Heart right ventricle (tissue), 16 donors: ENCODE results near the gene NHSL2. TPM values are rescaled to one million over a fixed set of nuclear protein-coding genes. Genes with fewer than 3 reads are reported as not detected.

ENCODE experiments used
- ATAC-seq, 8 donors: fragments of 200-7000 bp; cut with Tn5 transposase; one replicate each; pipeline ENCODE4 v1.9.1; 2020; ENCODE audit warnings: mild to moderate bottlenecking in 8 of 8, moderate library complexity in 8 of 8, moderate number of reproducible peaks in 1 of 8
- DNase-seq, 2 donors: peaks; one replicate each; pipeline ENCODE4 v3.0.0-alpha.2; 2020
- H3K27ac ChIP-seq, 10 donors: fragments of 200-600 bp; sonication (generic) in 2 of 10; one replicate each; pipeline versions ENCODE4 v1.5.0 to v1.8.0; 2020 to 2022; ENCODE audit warnings: mild to moderate bottlenecking in 3 of 10
- H3K27me3 ChIP-seq, 7 donors: fragments of 200-600 bp; one replicate each; pipeline ENCODE4 v1.8.0; 2021 to 2022; ENCODE audit warnings: mild to moderate bottlenecking in 2 of 7
- H3K36me3 ChIP-seq, 9 donors: fragments of 200-600 bp; sonication (generic) in 1 of 9; one replicate each; pipeline versions ENCODE4 v1.5.0 to v1.8.0; 2020 to 2022; ENCODE audit warnings: mild to moderate bottlenecking in 2 of 9
- H3K4me1 ChIP-seq, 9 donors: fragments of 200-600 bp; sonication (generic) in 1 of 9; one replicate each; pipeline versions ENCODE4 v1.5.0 to v1.8.0; 2020 to 2022; ENCODE audit warnings: mild to moderate bottlenecking in 4 of 9
- H3K4me3 ChIP-seq, 10 donors: fragments of 200-600 bp; sonication (generic) in 2 of 10; one replicate each; pipeline versions ENCODE4 v1.5.0 to v1.8.0; 2020 to 2022; ENCODE audit warnings: mild to moderate bottlenecking in 7 of 10, moderate library complexity in 2 of 10
- H3K9me3 ChIP-seq, 11 donors: fragments of 200-600 bp in 10 of 11; sonication (generic) in 2 of 11; one replicate each; pipeline versions ENCODE4 v1.5.0 to v1.8.0; 2013 to 2022; ENCODE audit warnings: mild to moderate bottlenecking in 2 of 11, control low read depth in 1 of 11, moderate library complexity in 1 of 11
- CTCF ChIP-seq, 9 donors: fragments of 200-600 bp; sonication (generic) in 2 of 9; IDR thresholded peaks; one replicate each; pipeline versions ENCODE4 v1.5.0 to v1.8.0; 2021 to 2022; ENCODE audit warnings: antibody characterized with exemption in 9 of 9, mild to moderate bottlenecking in 5 of 9, moderate library complexity in 1 of 9
- WGBS, 2 donors: extraction: QIAGEN DNeasy Blood & Tissue Kit; methylation state at CpG; one replicate each; pipeline ENCODE4 v1.1.7; 2013; ENCODE audit warnings: inconsistent platforms in 1 of 2; 5-methylcytosine and 5-hydroxymethylcytosine counted together
- intact Hi-C, 10 donors: fragments of 100-400 bp; cut with DNase I; formaldehyde crosslinking; loops; one replicate each; pipeline versions ENCODE4 v1.11.1 to v1.14.2; 2022
- polyA plus RNA-seq, 2 donors: library from polyadenylated mRNA; stranded (reverse); fragments of 200-250 nt; gene quantifications; one replicate each; pipeline ENCODE4 v1.2.3, GENCODE V29; 2013
- total RNA-seq, 10 donors: library from RNA; stranded (reverse); fragmentation: NEBNext Ultra II Directional in 3 of 10; extraction: Animal tissue kit (Norgen Biotek cat#: 25700) in 3 of 10; gene quantifications; one replicate each; pipeline versions ENCODE4 v1.2.1 to v1.2.4, GENCODE V29; 2021 to 2023
- donor health status: Arrhythmogenic right ventricular cardiomyopathy.
- donor health status: ischemic (EF 13 %, LVEDD 7.1; RV severe dilation, severe dysfunction).
- donor health status: healthy with polysubstance abuse.
- donor health status: DM: no; HTN: yes; CAD: no.
- donor health status: DM: no; HTN: no; CAD: no.
- donor health status: ischemic (EF 25% LVEDD 6.9; RV normal size, moderate dysfunction).
- donor health status: ischemic (EF 25% LVEDD 5.7; RV mildly dilated, moderate dysfunction).
- donor health status: healthy.
- donor health status: DM: yes; HTN: yes; CAD: no.
- donor health status: Ischemic cardiomyopathy.
- donor health status: ischemic (EF 35%, LVEDD 5.7; RV mildly dilated, moderate dysfunction).
- donor health status: nonischemic (EF 11% LVEDD 7.7; RV severe dilation, severe dysfunction).
- donor health status: DM: yes; HTN: yes; CAD: no.
- donor health status: PGD.
- donor health status: ischemic (EF 29% LVEDD 5.4; RV normal size, mild dysfunction).
- donor health status: nonischemic (EF 23%, LVEDD 6.1; RV moderate dilation, normal function).

Gene NHSL2
- total and polyA plus RNA-seq, 12 donors: 0.86 to 8.4 (median 6.2) TPM

GRCh38 chrX:72011734-72012133, 101.1 kb downstream of the NHSL2 start:
- Histone ChIP-seq H3K36me3 (no peaks in the 10 kb centered on the region), H3K27ac (no peak overlapping the region), H3K4me3 (no peak overlapping the region), H3K27me3 (peaks cover 0 to 71% (median 0%) of the 10 kb centered on the region in 7 donors), H3K4me1 (no peaks in the 10 kb centered on the region), H3K9me3 (peaks cover 0 to 3% (median 0%) of the 10 kb centered on the region in 11 donors)
- intact Hi-C loops: no loop called here
- DNase-seq: no peak
- TF ChIP-seq CTCF (IDR thresholded peaks at IDR 0.05): no peak
- WGBS, 2 donors: 85 to 92% methylated on average over 2 of the region's 2 CpGs
- ATAC-seq: no peak

- Histone ChIP-seq H3K27ac (no peak overlapping the region), H3K27me3 (peaks cover 0 to 73% (median 0%) of the 10 kb centered on the region in 7 donors), H3K4me1 (peaks cover 0 to 19% (median 6%) of the 10 kb centered on the region in 9 donors), H3K36me3 (no peaks in the 10 kb centered on the region), H3K4me3 (no peak overlapping the region), H3K9me3 (peaks cover 0 to 3% (median 0%) of the 10 kb centered on the region in 11 donors)
- DNase-seq: no peak
- no peak for ATAC-seq
- WGBS, 2 donors: 80 to 85% methylated on average over 3 of the region's 3 CpGs
- intact Hi-C loops: loop anchor here in 2 of 10 donors (5.0 kb wide), 1 partner anchor 112 kb away; no protein-coding TSS in a partner anchor
- TF ChIP-seq CTCF (IDR thresholded peaks at IDR 0.05): no peak
Observed at GRCh38 chrX:72015383-72015782, 104.7 kb downstream of the NHSL2 start.

- ATAC-seq (no peak), DNase-seq (no peak)
- H3K4me3 ChIP-seq: no peak overlapping the region
- H3K27me3 ChIP-seq: peaks cover 0 to 76% (median 0%) of the 10 kb centered on the region in 7 donors
- H3K27ac ChIP-seq: no peak overlapping the region
- H3K36me3 ChIP-seq: no peaks in the 10 kb centered on the region
- intact Hi-C loops: loop anchor here in 2 of 10 donors (5.0 kb wide), 1 partner anchor 110 kb away; no protein-coding TSS in a partner anchor
- H3K4me1 ChIP-seq: peaks cover 0 to 24% (median 6%) of the 10 kb centered on the region in 9 donors
- no peaks in the 10 kb centered on the region for H3K9me3 ChIP-seq
- TF ChIP-seq CTCF (IDR thresholded peaks at IDR 0.05): no peak
- 98 to 100% methylated on average over 4 of the region's 4 CpGs for WGBS, 2 donors
Observed at GRCh38 chrX:72016881-72017783, 106.5 kb downstream of the NHSL2 start.

- peak; percentile 82 to 86 for DNase-seq
- peak; percentile 61 to 89 (median 77) for TF ChIP-seq CTCF (IDR thresholded peaks at IDR 0.05)
- Histone ChIP-seq H3K27me3 (peaks cover 0 to 83% (median 0%) of the 10 kb centered on the region in 7 donors), H3K9me3 (no peaks in the 10 kb centered on the region), H3K36me3 (no peaks in the 10 kb centered on the region), H3K4me1 (peaks cover 0 to 24% (median 6%) of the 10 kb centered on the region in 9 donors), H3K27ac (peak overlapping the region in 7 of 10 donors; percentile 34 to 66 (median 53)), H3K4me3 (peak overlapping the region in 5 of 10 donors; percentile 20 to 45 (median 28))
- peak; percentile 93 to 99 (median 98) for ATAC-seq
- intact Hi-C loops: loop anchor here in 8 of 10 donors (1.0 to 5.0 kb wide), 5 partner anchors 108 to 112 kb away; no protein-coding TSS in a partner anchor
- WGBS, 2 donors: 5 to 10% methylated on average over 34 to 62 of the region's 70 CpGs
Observed at GRCh38 chrX:72018277-72019112, 107.8 kb downstream of the NHSL2 start.
